Neuronal stem cell (in vitro differentiated cells): ENCODE data around the gene WDR35.

Experiments
- DNase-seq: peaks from one replicate; pipeline ENCODE4 v3.0.0-alpha.2; 2013; ENCODE audit warnings: low spot score
- H2AFZ ChIP-seq: one replicate; pipeline ENCODE4 v1.6.1; 2013; ENCODE audit warnings: mild to moderate bottlenecking, low read length, inconsistent platforms
- H2AK5ac ChIP-seq: 2 replicates; pipeline ENCODE4 v1.6.1; 2013; ENCODE audit warnings: low read depth, mild to moderate bottlenecking, inconsistent platforms, low read length, moderate library complexity, mixed read lengths
- H2BK120ac ChIP-seq: 2 replicates; pipeline ENCODE4 v1.6.1; 2013; ENCODE audit warnings: low read depth, mild to moderate bottlenecking, inconsistent platforms, low read length, moderate library complexity, mixed read lengths
- H2BK12ac ChIP-seq: one replicate; pipeline ENCODE4 v1.6.1; 2013; ENCODE audit warnings: low read length, inconsistent platforms
- H2BK15ac ChIP-seq: 2 replicates; pipeline ENCODE4 v1.6.1; 2013; ENCODE audit warnings: mild to moderate bottlenecking, low read length, inconsistent platforms, mixed read lengths
- H2BK5ac ChIP-seq: one replicate; pipeline ENCODE4 v1.6.1; 2013; ENCODE audit warnings: inconsistent platforms, mild to moderate bottlenecking, low read length, moderate library complexity
- H3K14ac ChIP-seq: one replicate; pipeline ENCODE4 v1.6.1; 2013; ENCODE audit warnings: low read length, inconsistent platforms
- H3K18ac ChIP-seq: 2 replicates; pipeline ENCODE4 v1.6.1; 2013; ENCODE audit warnings: low read length, inconsistent platforms
- H3K23ac ChIP-seq: 2 replicates; pipeline ENCODE4 v1.6.1; 2013; ENCODE audit warnings: low read depth, mild to moderate bottlenecking, mixed read lengths, low read length, inconsistent platforms; ENCODE audit not compliant: poor library complexity
- H3K27ac ChIP-seq: replicated peaks from 3 replicates; pipeline ENCODE4 v1.5.1; 2013; ENCODE audit warnings: low read length, inconsistent platforms
- H3K27me3 ChIP-seq, 3 experiments: 2 replicates each; pipeline ENCODE4 v1.6.1; 2013; ENCODE audit warnings: low read length in 3 of 3, mild to moderate bottlenecking in 2 of 3, inconsistent platforms in 1 of 3, low read depth in 1 of 3, mixed read lengths in 1 of 3, moderate library complexity in 1 of 3; ENCODE audit not compliant: control insufficient read depth in 3 of 3, insufficient read depth in 3 of 3
- H3K36me3 ChIP-seq, 2 donors: replicated peaks in 1 of 2; 2 replicates each; pipeline ENCODE4 v1.6.1; 2013; ENCODE audit warnings: low read length in 2 of 2; ENCODE audit not compliant: control insufficient read depth in 2 of 2, insufficient read depth in 2 of 2
- H3K4ac ChIP-seq: 2 replicates; pipeline ENCODE4 v1.6.1; 2013; ENCODE audit warnings: inconsistent platforms, mild to moderate bottlenecking, low read length, moderate library complexity
- H3K4me1 ChIP-seq, 2 donors: 1 replicate in 1 of 2; 2 replicates in 1 of 2; pipeline ENCODE4 v1.6.1; 2013; ENCODE audit warnings: low read length in 2 of 2, low read depth in 1 of 2; ENCODE audit not compliant: control insufficient read depth in 2 of 2, insufficient read depth in 1 of 2
- H3K4me2 ChIP-seq: one replicate; pipeline ENCODE4 v1.6.1; 2013; ENCODE audit warnings: mild to moderate bottlenecking, low read length, inconsistent platforms; ENCODE audit not compliant: insufficient read depth, poor library complexity, severe bottlenecking
- H3K4me3 ChIP-seq, 2 donors: 2 replicates each; pipeline ENCODE4 v1.5.1; 2013; ENCODE audit warnings: low read length in 2 of 2, mild to moderate bottlenecking in 2 of 2, inconsistent platforms in 1 of 2, moderate library complexity in 1 of 2
- H3K79me1 ChIP-seq: one replicate; pipeline ENCODE4 v1.6.1; 2013; ENCODE audit warnings: low read depth, mild to moderate bottlenecking, inconsistent platforms, low read length, moderate library complexity
- H3K9ac ChIP-seq: one replicate; pipeline ENCODE4 v1.6.1; 2013; ENCODE audit warnings: mild to moderate bottlenecking, low read depth, low read length, inconsistent platforms; ENCODE audit not compliant: poor library complexity
- H3K9me3 ChIP-seq, 2 donors: replicated peaks in 1 of 2; 2 replicates each; pipeline versions ENCODE3 to v1.6.1; 2013; ENCODE audit warnings: low read length in 2 of 2, mild to moderate bottlenecking in 2 of 2, inconsistent platforms in 1 of 2, low read depth in 1 of 2, mixed read lengths in 1 of 2, moderate library complexity in 1 of 2; ENCODE audit not compliant: control insufficient read depth in 2 of 2, insufficient read depth in 1 of 2
- H4K8ac ChIP-seq: one replicate; pipeline ENCODE4 v1.6.1; 2013; ENCODE audit warnings: low read depth, mild to moderate bottlenecking, inconsistent platforms, low read length, moderate library complexity
- H4K91ac ChIP-seq: one replicate; pipeline ENCODE4 v1.6.1; 2013; ENCODE audit warnings: low read length, low read depth, mild to moderate bottlenecking, inconsistent platforms; ENCODE audit not compliant: poor library complexity
- WGBS, 2 donors: extraction: QIAGEN DNeasy Blood & Tissue Kit; methylation state at CpG; one replicate each; pipeline ENCODE4 v1.1.7; 2013; ENCODE audit warnings: missing lambda C conversion rate in 2 of 2, mixed read lengths in 1 of 2; ENCODE audit not compliant: insufficient read length in 2 of 2, insufficient replicate concordance in 1 of 2; ENCODE audit errors: extremely low coverage in 2 of 2; 5-methylcytosine and 5-hydroxymethylcytosine counted together

The WDR35 gene

DNA sequence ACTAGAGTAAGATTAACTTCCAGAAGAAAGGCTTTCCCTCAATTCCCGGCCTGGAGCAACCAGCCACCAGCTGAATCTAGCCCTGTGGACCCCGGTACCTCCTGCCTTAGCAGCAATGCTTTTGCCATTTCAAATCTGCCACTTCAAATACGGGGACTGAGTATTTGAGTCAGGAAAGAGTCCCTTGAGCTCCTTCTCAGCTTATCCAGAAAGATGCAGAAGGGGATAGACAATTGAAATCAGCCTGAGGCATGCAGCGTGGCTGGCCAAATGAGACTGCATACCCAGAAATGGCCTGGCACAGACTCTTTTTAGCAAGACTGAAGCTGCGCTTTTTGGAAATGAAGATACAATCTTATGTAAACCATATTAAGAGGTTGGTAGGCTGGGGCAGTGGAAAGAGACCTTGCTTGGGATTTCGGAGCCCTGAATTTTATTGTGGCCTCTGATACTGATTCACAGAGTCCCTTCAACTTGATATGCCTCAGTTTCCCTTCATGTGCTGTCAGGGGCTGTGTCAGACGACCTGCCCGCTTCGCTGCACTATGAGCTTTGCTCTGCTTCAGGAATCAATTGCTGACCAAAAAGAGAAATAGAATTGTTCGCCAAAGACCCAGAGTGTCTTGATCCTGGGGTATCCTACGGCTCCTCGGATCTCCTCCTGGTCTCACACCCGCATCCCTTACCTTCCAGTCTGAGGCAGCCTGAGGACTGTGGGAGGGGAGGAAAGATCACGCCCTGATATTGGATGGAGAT is 21.5 kb upstream of the WDR35 start:
- Histone ChIP-seq H3K36me3 (no peaks in the 10 kb centered on the region), H3K27me3 (peaks cover 0 to 33% (median 13%) of the 10 kb centered on the region in 3 experiments), H2AK5ac (no peak overlapping the region), H2BK5ac (no peak overlapping the region), H3K4me2 (no peak overlapping the region), H4K91ac (no peak overlapping the region), H3K23ac (no peak overlapping the region), H3K14ac (no peak overlapping the region), H3K27ac (no peak overlapping the region), H2BK12ac (no peak overlapping the region), H3K79me1 (no peaks in the 10 kb centered on the region), H2BK15ac (no peak overlapping the region), H2BK120ac (no peak overlapping the region), H3K9ac (no peak overlapping the region), H3K9me3 (peaks cover 0 to 6% of the 10 kb centered on the region in 2 donors), H2AFZ (peak overlapping the region; percentile 99), H3K4me1 (peaks cover 4 to 6% of the 10 kb centered on the region in 2 donors), H3K18ac (no peak overlapping the region), H3K4ac (no peak overlapping the region), H4K8ac (no peak overlapping the region), H3K4me3 (peak overlapping the region in 1 of 2 donors; percentile 61)
- no peak for DNase-seq
- no CpG with 5 or more reads among the region's 14 CpGs for WGBS, 2 donors

DNA sequence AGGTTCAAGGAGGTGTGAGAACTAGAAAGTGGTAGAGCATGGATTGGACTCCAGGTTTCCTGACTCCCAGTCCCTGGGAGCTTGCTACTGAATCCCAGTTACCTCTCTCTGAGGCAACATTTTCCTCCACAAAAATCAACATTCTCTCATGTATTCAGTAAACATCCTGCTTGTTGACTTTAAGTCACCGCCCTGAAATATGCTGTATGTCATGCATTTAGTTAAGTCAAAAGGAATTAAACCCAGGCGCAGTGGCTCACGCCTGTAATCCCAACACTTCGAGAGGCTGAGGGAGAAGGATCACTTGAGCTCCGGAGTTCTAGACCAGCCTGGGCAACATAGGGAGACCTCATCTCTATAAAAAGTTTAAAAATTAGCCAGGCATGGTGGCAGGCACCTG is 18.8 kb upstream of the WDR35 start:
- no peak overlapping the region for H3K4me2 ChIP-seq
- no peaks in the 10 kb centered on the region for H3K79me1 ChIP-seq
- no peaks in the 10 kb centered on the region for H3K36me3 ChIP-seq
- H3K27ac ChIP-seq = no peak overlapping the region
- peaks cover 3 to 6% of the 10 kb centered on the region in 2 donors for H3K4me1 ChIP-seq
- H3K9ac ChIP-seq = no peak overlapping the region
- no peak overlapping the region for H2AFZ ChIP-seq
- no peak overlapping the region for H3K4ac ChIP-seq
- no peak overlapping the region for H2BK15ac ChIP-seq
- H2BK120ac ChIP-seq = no peak overlapping the region
- H3K27me3 ChIP-seq = peaks cover 0 to 27% (median 13%) of the 10 kb centered on the region in 3 experiments
- no peak overlapping the region for H3K14ac ChIP-seq
- H3K23ac ChIP-seq = no peak overlapping the region
- H4K8ac ChIP-seq = no peak overlapping the region
- H3K9me3 ChIP-seq = no peaks in the 10 kb centered on the region
- no peak overlapping the region for H2BK5ac ChIP-seq
- H3K18ac ChIP-seq = no peak overlapping the region
- H2BK12ac ChIP-seq = no peak overlapping the region
- no peak overlapping the region for H2AK5ac ChIP-seq
- no CpG with 5 or more reads among the region's 5 CpGs for WGBS, 2 donors
- DNase-seq = no peak
- no peak overlapping the region for H3K4me3 ChIP-seq
- H4K91ac ChIP-seq = no peak overlapping the region

GRCh38 chr2:20005891-20006470 is 16.1 kb upstream of the WDR35 start:
- Histone ChIP-seq H3K4ac (no peak overlapping the region), H3K79me1 (no peaks in the 10 kb centered on the region), H2BK12ac (no peak overlapping the region), H3K36me3 (no peaks in the 10 kb centered on the region), H3K9ac (no peak overlapping the region), H3K4me2 (no peak overlapping the region), H2BK120ac (no peak overlapping the region), H4K91ac (no peak overlapping the region), H3K27ac (no peak overlapping the region), H3K4me1 (no peaks in the 10 kb centered on the region), H3K14ac (no peak overlapping the region), H2BK15ac (no peak overlapping the region), H3K27me3 (peaks cover 0 to 6% (median 2%) of the 10 kb centered on the region in 3 experiments), H2AK5ac (no peak overlapping the region), H4K8ac (no peak overlapping the region), H2BK5ac (no peak overlapping the region), H3K9me3 (no peaks in the 10 kb centered on the region), H3K4me3 (no peak overlapping the region), H2AFZ (no peak overlapping the region), H3K18ac (no peak overlapping the region), H3K23ac (peak overlapping the region; percentile 23)
- no peak for DNase-seq
- WGBS, 2 donors = no CpG with 5 or more reads among the region's 17 CpGs

GRCh38 chr2:20005067-20005627 is 15.2 kb upstream of the WDR35 start:
- peaks cover 0 to under 1% (median 0%) of the 10 kb centered on the region in 3 experiments for H3K27me3 ChIP-seq
- no peak overlapping the region for H2BK12ac ChIP-seq
- H3K9me3 ChIP-seq = no peaks in the 10 kb centered on the region
- H2AK5ac ChIP-seq = no peak overlapping the region
- H4K91ac ChIP-seq = no peak overlapping the region
- H3K36me3 ChIP-seq = no peaks in the 10 kb centered on the region
- H3K23ac ChIP-seq = no peak overlapping the region
- H3K4me3 ChIP-seq = no peak overlapping the region
- no peak overlapping the region for H3K27ac ChIP-seq
- no peaks in the 10 kb centered on the region for H3K4me1 ChIP-seq
- no peak overlapping the region for H4K8ac ChIP-seq
- no peak overlapping the region for H3K18ac ChIP-seq
- H3K4ac ChIP-seq = no peak overlapping the region
- no peak overlapping the region for H3K4me2 ChIP-seq
- no CpG with 5 or more reads among the region's 10 CpGs for WGBS, 2 donors
- H2AFZ ChIP-seq = no peak overlapping the region
- H2BK15ac ChIP-seq = no peak overlapping the region
- no peak overlapping the region for H3K14ac ChIP-seq
- no peak for DNase-seq
- no peak overlapping the region for H2BK5ac ChIP-seq
- H2BK120ac ChIP-seq = no peak overlapping the region
- no peak overlapping the region for H3K9ac ChIP-seq
- H3K79me1 ChIP-seq = no peaks in the 10 kb centered on the region
